ENCODE data around the gene INAFM2.

Gene INAFM2

GRCh38 chr15:40295877-40296560 lies 27.5 kb upstream of the INAFM2 start:
- no peak for TF ChIP-seq CTCF (IDR thresholded peaks at IDR 0.05)

GRCh38 chr15:40296561-40297230 lies 26.8 kb upstream of the INAFM2 start:
- TF ChIP-seq CTCF (IDR thresholded peaks at IDR 0.05): no peak

- no peak for TF ChIP-seq CTCF (IDR thresholded peaks at IDR 0.05)
These were observed 26.1 kb upstream of the INAFM2 start for GRCh38 chr15:40297356-40297755.

GRCh38 chr15:40298216-40298935 lies 25.1 kb upstream of the INAFM2 start:
- TF ChIP-seq CTCF (IDR thresholded peaks at IDR 0.05): no peak

GRCh38 chr15:40300367-40300766 lies 23.1 kb upstream of the INAFM2 start:
- no peak for TF ChIP-seq CTCF (IDR thresholded peaks at IDR 0.05)

GRCh38 chr15:40300771-40301170 lies 22.7 kb upstream of the INAFM2 start:
- no peak for TF ChIP-seq CTCF (IDR thresholded peaks at IDR 0.05)

- TF ChIP-seq CTCF (IDR thresholded peaks at IDR 0.05): no peak
These were observed 21.9 kb upstream of the INAFM2 start for GRCh38 chr15:40301467-40302179.
